ENCODE data around the gene HOXC12.

HOXC12 gene

GRCh38 chr12:53976172-53976822, 21.6 kb downstream of the HOXC12 start:
- no peak overlapping the region for H3K4me3 ChIP-seq (ENCODE audit: low read length)
- H2AFZ ChIP-seq (ENCODE audit: low read depth, low read length): no peak overlapping the region
- H3K4me2 ChIP-seq (ENCODE audit: low read length): no peak overlapping the region
- no peaks in the 10 kb centered on the region for H3K79me2 ChIP-seq (ENCODE audit: low read length)
- H4K20me1 ChIP-seq (ENCODE audit: insufficient read depth, low read length): no peaks in the 10 kb centered on the region
- H3K27ac ChIP-seq (ENCODE audit: low read length): no peak overlapping the region
- TF ChIP-seq EZH2phosphoT487 (IDR thresholded peaks at IDR 0.05; ENCODE audit: low read depth) (no peak), CTCF (IDR thresholded peaks at IDR 0.05; ENCODE audit: low read depth, low read length) (no peak)
- no peaks in the 10 kb centered on the region for H3K36me3 ChIP-seq (replicated peaks; ENCODE audit: low read depth, low read length)
- no peaks in the 10 kb centered on the region for H3K9me3 ChIP-seq (ENCODE audit: insufficient read depth, low read length)
- no peak overlapping the region for H3K9ac ChIP-seq (ENCODE audit: low read length)
- 0 out of 2 replicates have a peak, but pooled peaks cover 5% of the 10 kb centered on the region for H3K27me3 ChIP-seq (ENCODE audit: low read depth, low read length)
- peaks cover 23% of the 10 kb centered on the region for H3K4me1 ChIP-seq (ENCODE audit: low read length)

- H4K20me1 ChIP-seq (ENCODE audit: insufficient read depth, low read length): no peaks in the 10 kb centered on the region
- H3K79me2 ChIP-seq (ENCODE audit: low read length): no peaks in the 10 kb centered on the region
- H3K27ac ChIP-seq (ENCODE audit: low read length): no peak overlapping the region
- no peak overlapping the region for H3K9ac ChIP-seq (ENCODE audit: low read length)
- H3K4me1 ChIP-seq (ENCODE audit: low read length): peaks cover 30% of the 10 kb centered on the region
- H2AFZ ChIP-seq (ENCODE audit: low read depth, low read length): no peak overlapping the region
- H3K4me3 ChIP-seq (ENCODE audit: low read length): no peak overlapping the region
- TF ChIP-seq CTCF (IDR thresholded peaks at IDR 0.05; ENCODE audit: low read depth, low read length) (no peak), EZH2phosphoT487 (IDR thresholded peaks at IDR 0.05; ENCODE audit: low read depth) (no peak)
- H3K36me3 ChIP-seq (replicated peaks; ENCODE audit: low read depth, low read length): no peaks in the 10 kb centered on the region
- no peak overlapping the region for H3K4me2 ChIP-seq (ENCODE audit: low read length)
- 0 out of 2 replicates have a peak, but pooled peaks cover 5% of the 10 kb centered on the region for H3K27me3 ChIP-seq (ENCODE audit: low read depth, low read length)
- H3K9me3 ChIP-seq (ENCODE audit: insufficient read depth, low read length): no peaks in the 10 kb centered on the region
These were observed 22.3 kb downstream of the HOXC12 start for GRCh38 chr12:53976823-53977595.

GRCh38 chr12:53977596-53978445, 23.1 kb downstream of the HOXC12 start:
- peak overlapping the region; percentile 47 for H3K4me2 ChIP-seq (ENCODE audit: low read length)

More at GRCh38 chr12:53977596-53978445, 23.1 kb downstream of the HOXC12 start:
- H3K9me3 ChIP-seq (ENCODE audit: insufficient read depth, low read length): no peaks in the 10 kb centered on the region
- H3K79me2 ChIP-seq (ENCODE audit: low read length): no peaks in the 10 kb centered on the region
- no peaks in the 10 kb centered on the region for H4K20me1 ChIP-seq (ENCODE audit: insufficient read depth, low read length)
- TF ChIP-seq CTCF (IDR thresholded peaks at IDR 0.05; ENCODE audit: low read depth, low read length): no peak
- TF ChIP-seq EZH2phosphoT487 (IDR thresholded peaks at IDR 0.05; ENCODE audit: low read depth): no peak
- no peak overlapping the region for H3K27ac ChIP-seq (ENCODE audit: low read length)
- H2AFZ ChIP-seq (ENCODE audit: low read depth, low read length): no peak overlapping the region
- peaks cover 32% of the 10 kb centered on the region for H3K4me1 ChIP-seq (ENCODE audit: low read length)
- H3K36me3 ChIP-seq (replicated peaks; ENCODE audit: low read depth, low read length): no peaks in the 10 kb centered on the region
- H3K9ac ChIP-seq (ENCODE audit: low read length): no peak overlapping the region
- H3K4me3 ChIP-seq (ENCODE audit: low read length): no peak overlapping the region
- H3K27me3 ChIP-seq (ENCODE audit: low read depth, low read length): 0 out of 2 replicates have a peak, but pooled peaks cover 5% of the 10 kb centered on the region

All from OCI-LY3 (cell line).